HCT116 (cell line): ENCODE data around the gene CBL. TPM values are rescaled to one million over a fixed set of nuclear protein-coding genes. Genes with fewer than 3 reads are reported as not detected.

Experiments
- CBX3 ChIP-seq: IDR thresholded peaks from 2 replicates; pipeline ENCODE4 v1.6.1; 2012; ENCODE audit warnings: low read depth
- ELF1 ChIP-seq: IDR thresholded peaks from 2 replicates; pipeline ENCODE4 v1.6.1; 2012; ENCODE audit warnings: low read depth, borderline replicate concordance
- EZH2 ChIP-seq: fragments of 200-600 bp; sonication (generic); IDR thresholded peaks from 2 replicates; pipeline ENCODE4 v1.6.1; 2017; ENCODE audit warnings: antibody characterized with exemption, mixed run types
- EZH2phosphoT487 ChIP-seq: fragments of 200-600 bp; IDR thresholded peaks from 2 replicates; pipeline ENCODE4 v1.6.1; 2018; ENCODE audit warnings: antibody characterized with exemption, borderline replicate concordance
- JUND ChIP-seq: IDR thresholded peaks from 2 replicates; pipeline ENCODE4 v1.6.1; 2012
- POLR2A ChIP-seq: IDR thresholded peaks from 2 replicates; pipeline ENCODE4 v1.7.0; 2011; ENCODE audit warnings: borderline replicate concordance; ENCODE audit not compliant: insufficient read depth, insufficient read length; ENCODE audit errors: extremely low read depth
- RAD21 ChIP-seq: IDR thresholded peaks from 2 replicates; pipeline ENCODE4 v1.6.1; 2012; ENCODE audit warnings: low read depth, mild to moderate bottlenecking
- ZBTB33 ChIP-seq: IDR thresholded peaks from 2 replicates; pipeline ENCODE4 v1.6.1; 2011; ENCODE audit warnings: mild to moderate bottlenecking, low read length, moderate library complexity; ENCODE audit not compliant: insufficient replicate concordance; ENCODE audit errors: extremely low read depth
- total RNA-seq: library from RNA; stranded (reverse); gene quantifications from one replicate; pipeline ENCODE4 v1.2.1, GENCODE V29; 2021; ENCODE audit not compliant: unreplicated experiment
- TF ChIP-seq, protein P1 (sequence below): IDR thresholded peaks from 2 replicates; pipeline ENCODE4 v1.6.1; 2012; ENCODE audit warnings: low read depth

CBL gene
- total RNA-seq, 1 experiment from 2014 or later: 31.1 TPM

DNA sequence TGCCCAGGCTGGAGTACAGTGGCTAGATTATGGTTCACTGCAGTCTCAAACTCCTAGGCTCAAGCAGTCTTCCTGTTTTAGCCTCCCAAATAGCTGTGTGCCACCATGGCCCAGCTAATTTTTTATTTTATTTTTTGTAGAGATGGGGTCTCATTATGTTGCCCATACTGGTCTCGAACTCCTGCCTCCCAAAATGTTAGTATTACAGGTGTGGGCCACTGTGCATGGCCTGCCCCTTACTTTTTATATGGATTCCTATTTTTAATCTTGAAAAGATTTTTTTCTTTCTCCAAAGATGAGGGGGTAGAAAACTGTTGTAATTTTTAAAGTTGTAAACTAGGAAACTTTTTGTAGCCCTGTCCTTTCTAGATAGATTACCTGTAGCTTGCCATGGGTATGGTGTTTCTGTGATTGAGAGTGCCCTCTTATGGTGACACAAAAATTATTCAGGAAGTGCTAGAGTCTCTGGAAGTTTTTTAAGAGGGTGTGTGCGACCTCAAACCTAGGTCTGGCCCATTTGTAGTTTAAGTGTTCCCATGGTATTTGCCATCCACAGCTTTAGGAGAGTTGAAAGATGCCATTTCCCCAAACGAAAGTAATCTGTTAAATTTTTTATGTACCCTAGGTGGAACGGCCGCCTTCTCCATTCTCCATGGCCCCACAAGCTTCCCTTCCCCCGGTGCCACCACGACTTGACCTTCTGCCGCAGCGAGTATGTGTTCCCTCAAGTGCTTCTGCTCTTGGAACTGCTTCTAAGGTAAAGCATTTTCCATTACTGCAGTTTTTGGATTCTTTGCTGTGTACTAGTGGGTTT, 78.4 kb downstream of the CBL start (continued):
- TF ChIP-seq, protein P1, sequence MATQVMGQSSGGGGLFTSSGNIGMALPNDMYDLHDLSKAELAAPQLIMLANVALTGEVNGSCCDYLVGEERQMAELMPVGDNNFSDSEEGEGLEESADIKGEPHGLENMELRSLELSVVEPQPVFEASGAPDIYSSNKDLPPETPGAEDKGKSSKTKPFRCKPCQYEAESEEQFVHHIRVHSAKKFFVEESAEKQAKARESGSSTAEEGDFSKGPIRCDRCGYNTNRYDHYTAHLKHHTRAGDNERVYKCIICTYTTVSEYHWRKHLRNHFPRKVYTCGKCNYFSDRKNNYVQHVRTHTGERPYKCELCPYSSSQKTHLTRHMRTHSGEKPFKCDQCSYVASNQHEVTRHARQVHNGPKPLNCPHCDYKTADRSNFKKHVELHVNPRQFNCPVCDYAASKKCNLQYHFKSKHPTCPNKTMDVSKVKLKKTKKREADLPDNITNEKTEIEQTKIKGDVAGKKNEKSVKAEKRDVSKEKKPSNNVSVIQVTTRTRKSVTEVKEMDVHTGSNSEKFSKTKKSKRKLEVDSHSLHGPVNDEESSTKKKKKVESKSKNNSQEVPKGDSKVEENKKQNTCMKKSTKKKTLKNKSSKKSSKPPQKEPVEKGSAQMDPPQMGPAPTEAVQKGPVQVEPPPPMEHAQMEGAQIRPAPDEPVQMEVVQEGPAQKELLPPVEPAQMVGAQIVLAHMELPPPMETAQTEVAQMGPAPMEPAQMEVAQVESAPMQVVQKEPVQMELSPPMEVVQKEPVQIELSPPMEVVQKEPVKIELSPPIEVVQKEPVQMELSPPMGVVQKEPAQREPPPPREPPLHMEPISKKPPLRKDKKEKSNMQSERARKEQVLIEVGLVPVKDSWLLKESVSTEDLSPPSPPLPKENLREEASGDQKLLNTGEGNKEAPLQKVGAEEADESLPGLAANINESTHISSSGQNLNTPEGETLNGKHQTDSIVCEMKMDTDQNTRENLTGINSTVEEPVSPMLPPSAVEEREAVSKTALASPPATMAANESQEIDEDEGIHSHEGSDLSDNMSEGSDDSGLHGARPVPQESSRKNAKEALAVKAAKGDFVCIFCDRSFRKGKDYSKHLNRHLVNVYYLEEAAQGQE: no peak
- TF ChIP-seq POLR2A (no peak), CBX3 (no peak), RAD21 (peak; percentile 72), JUND (no peak), EZH2phosphoT487 (no peak), ZBTB33 (no peak), EZH2 (no peak), ELF1 (peak; percentile 76)
